Gastrocnemius medialis (tissue), 4 donors: ENCODE results near the gene MEIS3. TPM values are rescaled to one million over a fixed set of nuclear protein-coding genes. Genes with fewer than 3 reads are reported as not detected.
A peak's percentile ranks its signal among the peaks of the same experiment; 100 is the strongest.

Experiments
- ATAC-seq, 2 donors: fragments of 150-250 bp; one replicate each; pipeline ENCODE4 v1.9.1; 2016
- DNase-seq, 2 donors: peaks; one replicate each; pipeline ENCODE4 v3.0.0-alpha.2; 2019
- H3K27ac ChIP-seq, 4 donors: fragments of 200-600 bp; sonication (generic); 1 replicate in 1 of 4; 2 replicates in 3 of 4; pipeline ENCODE4 v1.5.1; 2016 to 2018; ENCODE audit warnings: mild to moderate bottlenecking in 2 of 4, moderate library complexity in 1 of 4
- H3K27me3 ChIP-seq, 3 donors: fragments of 200-600 bp; sonication (generic) in 2 of 3; 1 replicate in 1 of 3; 2 replicates in 2 of 3; pipeline versions ENCODE4 v1.5.1 to v1.6.0; 2016 to 2019; ENCODE audit warnings: mild to moderate bottlenecking in 1 of 3, moderate library complexity in 1 of 3
- H3K36me3 ChIP-seq, 2 donors: fragments of 200-600 bp; sonication (generic) in 1 of 2; one replicate each; pipeline ENCODE4 v1.5.1; 2017 to 2018
- H3K4me1 ChIP-seq, 2 donors: fragments of 200-600 bp; sonication (generic) in 1 of 2; one replicate each; pipeline ENCODE4 v1.5.1; 2016 to 2017; ENCODE audit warnings: mild to moderate bottlenecking in 2 of 2
- H3K4me3 ChIP-seq, 4 donors: fragments of 200-600 bp; sonication (generic) in 3 of 4; 1 replicate in 1 of 4; 2 replicates in 3 of 4; pipeline ENCODE4 v1.5.1; 2016 to 2019; ENCODE audit warnings: mild to moderate bottlenecking in 2 of 4
- H3K9me3 ChIP-seq, 3 donors: fragments of 200-600 bp; sonication (generic) in 2 of 3; 1 replicate in 1 of 3; 2 replicates in 2 of 3; pipeline ENCODE4 v1.5.1; 2016 to 2019
- CTCF ChIP-seq, 5 experiments: fragments of 450-650 bp in 3 of 5; fragments of 200-600 bp in 2 of 5; sonication (generic) in 2 of 5; IDR thresholded peaks in 4 of 5; conservative IDR thresholded peaks in 1 of 5; 1 replicate in 4 of 5; 2 replicates in 1 of 5; pipeline ENCODE4 v1.5.1; 2016 to 2019; ENCODE audit warnings: antibody characterized with exemption in 5 of 5, mild to moderate bottlenecking in 3 of 5, moderate library complexity in 3 of 5
- POLR2A ChIP-seq, 2 donors: fragments of 450-650 bp; IDR thresholded peaks; one replicate each; pipeline ENCODE4 v1.6.1; 2017; ENCODE audit warnings: antibody characterized with exemption in 2 of 2, mild to moderate bottlenecking in 2 of 2, moderate library complexity in 2 of 2
- in situ Hi-C, 4 donors: fragments of 200-750 bp; cut with MboI; loops; one replicate each; pipeline versions ENCODE4 v1.15.0 to v1.8.0; 2017; ENCODE audit warnings: low sequenced_read_pairs in 4 of 4
- intact Hi-C: fragments of 100-400 bp; cut with DNase I; formaldehyde crosslinking; loops from one replicate; pipeline ENCODE4 v1.15.1; 2023; ENCODE audit warnings: low total_unique reads
- total RNA-seq, 4 donors: library from RNA; depleted of rRNA; stranded (reverse); fragments of >200 nt; gene quantifications; one replicate each; pipeline versions ENCODE4 v1.1.0 to v1.2.3, GENCODE V29; 2016

The MEIS3 gene
- total RNA-seq, 4 donors from 2014 or later = 0.24 to 5.4 (median 2.2) TPM

GRCh38 chr19:47450478-47450877 lies 31.2 kb upstream of the MEIS3 start:
- in situ Hi-C loops = no loop called here
- no peak for ATAC-seq
- H3K27me3 ChIP-seq = peaks cover 48 to 70% (median 58%) of the 10 kb centered on the region in 3 donors

GRCh38 chr19:47448360-47448727 lies 29.0 kb upstream of the MEIS3 start:
- H3K36me3 ChIP-seq = no peaks in the 10 kb centered on the region
- no peak overlapping the region for H3K4me3 ChIP-seq
- H3K4me1 ChIP-seq = no peaks in the 10 kb centered on the region
- H3K27me3 ChIP-seq = peaks cover 69 to 81% (median 74%) of the 10 kb centered on the region in 3 donors
- ATAC-seq (no peak), DNase-seq (no peak)
- H3K9me3 ChIP-seq = no peaks in the 10 kb centered on the region
- in situ Hi-C loops = no loop called here
- TF ChIP-seq POLR2A (IDR thresholded peaks at IDR 0.05) (no peak), CTCF (IDR thresholded peaks at IDR 0.05 in 4 of 5, conservative IDR thresholded peaks at IDR 0.05 in 1 of 5) (no peak)
- no peak overlapping the region for H3K27ac ChIP-seq
- intact Hi-C loops = no loop called here

More at GRCh38 chr19:47450478-47450877, 31.2 kb upstream of the MEIS3 start:
- no peak for TF ChIP-seq POLR2A (IDR thresholded peaks at IDR 0.05)
- TF ChIP-seq CTCF (IDR thresholded peaks at IDR 0.05 in 4 of 5, conservative IDR thresholded peaks at IDR 0.05 in 1 of 5) = no peak
- peaks cover 0 to under 1% (median 0%) of the 10 kb centered on the region in 3 donors for H3K9me3 ChIP-seq
- no peaks in the 10 kb centered on the region for H3K4me1 ChIP-seq
- no peak for DNase-seq
- H3K4me3 ChIP-seq = no peak overlapping the region
- no peaks in the 10 kb centered on the region for H3K36me3 ChIP-seq
- no peak overlapping the region for H3K27ac ChIP-seq
- intact Hi-C loops = no loop called here

- Histone ChIP-seq H3K36me3 (no peaks in the 10 kb centered on the region), H3K4me1 (no peaks in the 10 kb centered on the region), H3K9me3 (no peaks in the 10 kb centered on the region), H3K27me3 (peaks cover 76 to 86% (median 80%) of the 10 kb centered on the region in 3 donors), H3K27ac (no peak overlapping the region), H3K4me3 (peak overlapping the region in 2 of 4 donors; percentile 15 to 28)
- ATAC-seq = peak in 1 of 2 donors; percentile 56
- intact Hi-C loops = no loop called here
- DNase-seq = peak in 1 of 2 donors; percentile 27
- in situ Hi-C loops = no loop called here
- no peak for TF ChIP-seq CTCF (IDR thresholded peaks at IDR 0.05 in 4 of 5, conservative IDR thresholded peaks at IDR 0.05 in 1 of 5)
- no peak for TF ChIP-seq POLR2A (IDR thresholded peaks at IDR 0.05)
Observed at GRCh38 chr19:47447470-47448359, 28.4 kb upstream of the MEIS3 start.

GRCh38 chr19:47446534-47447469 lies 27.5 kb upstream of the MEIS3 start:
- Histone ChIP-seq H3K27me3 (peaks cover 80 to 92% (median 87%) of the 10 kb centered on the region in 3 donors), H3K4me1 (no peaks in the 10 kb centered on the region), H3K36me3 (no peaks in the 10 kb centered on the region), H3K9me3 (no peaks in the 10 kb centered on the region), H3K27ac (no peak overlapping the region), H3K4me3 (peak overlapping the region in 1 of 4 donors; percentile 28)
- ATAC-seq = no peak
- no peak for DNase-seq
- TF ChIP-seq CTCF (IDR thresholded peaks at IDR 0.05 in 4 of 5, conservative IDR thresholded peaks at IDR 0.05 in 1 of 5) = no peak
- no peak for TF ChIP-seq POLR2A (IDR thresholded peaks at IDR 0.05)
- in situ Hi-C loops = no loop called here
- intact Hi-C loops = no loop called here
